ENCODE measurements around the gene DECR2.

DECR2 gene, protein sequence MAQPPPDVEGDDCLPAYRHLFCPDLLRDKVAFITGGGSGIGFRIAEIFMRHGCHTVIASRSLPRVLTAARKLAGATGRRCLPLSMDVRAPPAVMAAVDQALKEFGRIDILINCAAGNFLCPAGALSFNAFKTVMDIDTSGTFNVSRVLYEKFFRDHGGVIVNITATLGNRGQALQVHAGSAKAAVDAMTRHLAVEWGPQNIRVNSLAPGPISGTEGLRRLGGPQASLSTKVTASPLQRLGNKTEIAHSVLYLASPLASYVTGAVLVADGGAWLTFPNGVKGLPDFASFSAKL

GRCh38 chr16:401468-402348 lies at the start of gene DECR2:
Gene DECR2 (plus strand): TSS chr16:401885. CDS start chr16:401964, 79 bp downstream.
- Mint-ChIP-seq H3K4me1 (peaks cover 15% of the 10 kb centered on the region), H3K4me3 (peak within 1 kb of the TSS; percentile 82), H3K27ac (ENCODE audit: low read depth) (peak within 1 kb of the TSS; percentile 88), H3K27me3 (no peaks in the 10 kb centered on the region), H3K36me3 (ENCODE audit: insufficient read depth) (peaks cover 8% of the 10 kb centered on the region), H3K9me3 (no peaks in the 10 kb centered on the region)
- ATAC-seq (replicated peaks; ENCODE audit: extremely low read depth, poor library complexity, severe bottlenecking): peak; percentile 74
- peak; percentile 89 to 91 for DNase-seq (ENCODE audit: low spot score in 2 of 2)

- Mint-ChIP-seq H3K9me3 (no peaks in the 10 kb centered on the region), H3K27me3 (no peaks in the 10 kb centered on the region), H3K36me3 (ENCODE audit: insufficient read depth) (peaks cover 23% of the 10 kb centered on the region), H3K4me1 (peaks cover 33% of the 10 kb centered on the region), H3K27ac (ENCODE audit: low read depth) (peak within 1 kb of the TSS; percentile 88), H3K4me3 (peak within 1 kb of the TSS; percentile 80)
- ATAC-seq (replicated peaks; ENCODE audit: extremely low read depth, poor library complexity, severe bottlenecking): peak; percentile 72
- DNase-seq (ENCODE audit: low spot score in 2 of 2): peak; percentile 94 to 97
Measured at GRCh38 chr16:352547-353403, 48.9 kb upstream of the DECR2 start, which contains the start of gene AXIN1. Gene AXIN1 (minus strand): TSS chr16:352723. CDS start chr16:347025, 5,698 bp downstream.

- H3K36me3 Mint-ChIP-seq (ENCODE audit: insufficient read depth): peaks cover 23% of the 10 kb centered on the region
- no peak for ATAC-seq (replicated peaks; ENCODE audit: extremely low read depth, poor library complexity, severe bottlenecking)
- peak overlapping the region; percentile 88 for H3K27ac Mint-ChIP-seq (ENCODE audit: low read depth)
- no peaks in the 10 kb centered on the region for H3K27me3 Mint-ChIP-seq
- H3K4me1 Mint-ChIP-seq: peaks cover 25% of the 10 kb centered on the region
- peak overlapping the region; percentile 78 for H3K4me3 Mint-ChIP-seq
- H3K9me3 Mint-ChIP-seq: no peaks in the 10 kb centered on the region
- no peak for DNase-seq (ENCODE audit: low spot score in 2 of 2)
Measured at GRCh38 chr16:353404-354290, 48.0 kb upstream of the DECR2 start.

GRCh38 chr16:354291-354881 lies 47.3 kb upstream of the DECR2 start:
- Mint-ChIP-seq H3K27ac (ENCODE audit: low read depth) (peak overlapping the region; percentile 88), H3K36me3 (ENCODE audit: insufficient read depth) (peaks cover 23% of the 10 kb centered on the region), H3K4me3 (peak overlapping the region; percentile 78), H3K4me1 (peaks cover 25% of the 10 kb centered on the region), H3K27me3 (no peaks in the 10 kb centered on the region), H3K9me3 (no peaks in the 10 kb centered on the region)
- ATAC-seq (replicated peaks; ENCODE audit: extremely low read depth, poor library complexity, severe bottlenecking) (no peak), DNase-seq (ENCODE audit: low spot score in 2 of 2) (no peak)

DNA sequence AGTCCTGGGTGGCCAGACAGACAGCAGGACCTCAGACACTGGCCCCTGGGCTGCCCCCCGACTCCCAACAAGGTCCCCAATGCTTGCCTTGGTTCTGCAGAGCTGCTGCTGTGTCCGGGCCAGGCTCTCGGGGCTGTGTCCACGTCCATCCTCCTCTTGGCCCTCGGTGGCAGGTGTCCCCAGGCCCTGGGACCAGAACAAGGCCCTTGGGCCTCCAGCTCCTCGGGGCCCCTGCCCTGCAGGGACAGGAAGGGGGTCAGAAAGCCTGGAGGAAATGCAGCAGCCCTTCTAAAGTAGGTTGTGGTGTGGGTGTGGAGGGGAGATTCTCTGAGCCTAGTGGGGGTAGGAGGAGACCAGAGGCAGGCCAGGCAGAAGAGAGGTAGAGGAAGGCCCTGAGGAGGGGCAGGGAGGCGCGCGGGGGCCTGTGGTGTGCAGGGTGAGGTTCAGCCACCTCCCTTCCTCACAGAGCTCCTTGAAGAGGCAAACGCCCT lies 46.7 kb upstream of the DECR2 start:
- DNase-seq (ENCODE audit: low spot score in 2 of 2): peak in 1 of 2 donors; percentile 52
- peak; percentile 64 for ATAC-seq (replicated peaks; ENCODE audit: extremely low read depth, poor library complexity, severe bottlenecking)
- peak overlapping the region; percentile 88 for H3K27ac Mint-ChIP-seq (ENCODE audit: low read depth)

DNA sequence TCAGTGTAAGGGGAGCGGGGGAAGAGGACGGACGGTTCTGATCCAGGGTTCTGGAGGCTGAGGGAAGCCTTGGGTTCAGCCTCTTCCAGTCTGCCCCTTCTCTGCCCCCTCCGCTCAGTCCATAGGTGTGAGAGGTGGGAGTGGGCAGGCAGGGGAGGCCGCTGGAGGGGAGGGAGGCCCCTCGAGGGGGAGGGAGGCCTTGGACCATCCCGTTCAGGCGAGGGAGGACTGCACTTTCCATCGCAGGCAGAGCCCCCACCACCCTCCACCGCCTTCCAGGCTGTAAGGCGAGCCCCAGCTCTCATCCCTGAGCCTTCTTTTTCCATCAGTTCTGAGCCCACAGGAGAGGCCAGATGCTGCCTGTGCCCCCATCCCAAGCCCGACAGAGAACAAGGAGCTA lies 44.9 kb upstream of the DECR2 start:
- ATAC-seq (replicated peaks; ENCODE audit: extremely low read depth, poor library complexity, severe bottlenecking) (no peak), DNase-seq (ENCODE audit: low spot score in 2 of 2) (no peak)
- Mint-ChIP-seq H3K27ac (ENCODE audit: low read depth) (no peak overlapping the region), H3K9me3 (no peaks in the 10 kb centered on the region), H3K27me3 (no peaks in the 10 kb centered on the region), H3K36me3 (ENCODE audit: insufficient read depth) (peaks cover 13% of the 10 kb centered on the region), H3K4me3 (no peak overlapping the region), H3K4me1 (peaks cover 19% of the 10 kb centered on the region)

More for the DNA sequence above, 46.7 kb upstream of the DECR2 start:
- Mint-ChIP-seq H3K4me1 (peaks cover 25% of the 10 kb centered on the region), H3K27me3 (no peaks in the 10 kb centered on the region), H3K4me3 (peak overlapping the region; percentile 78), H3K9me3 (no peaks in the 10 kb centered on the region), H3K36me3 (ENCODE audit: insufficient read depth) (peaks cover 23% of the 10 kb centered on the region)

DNA sequence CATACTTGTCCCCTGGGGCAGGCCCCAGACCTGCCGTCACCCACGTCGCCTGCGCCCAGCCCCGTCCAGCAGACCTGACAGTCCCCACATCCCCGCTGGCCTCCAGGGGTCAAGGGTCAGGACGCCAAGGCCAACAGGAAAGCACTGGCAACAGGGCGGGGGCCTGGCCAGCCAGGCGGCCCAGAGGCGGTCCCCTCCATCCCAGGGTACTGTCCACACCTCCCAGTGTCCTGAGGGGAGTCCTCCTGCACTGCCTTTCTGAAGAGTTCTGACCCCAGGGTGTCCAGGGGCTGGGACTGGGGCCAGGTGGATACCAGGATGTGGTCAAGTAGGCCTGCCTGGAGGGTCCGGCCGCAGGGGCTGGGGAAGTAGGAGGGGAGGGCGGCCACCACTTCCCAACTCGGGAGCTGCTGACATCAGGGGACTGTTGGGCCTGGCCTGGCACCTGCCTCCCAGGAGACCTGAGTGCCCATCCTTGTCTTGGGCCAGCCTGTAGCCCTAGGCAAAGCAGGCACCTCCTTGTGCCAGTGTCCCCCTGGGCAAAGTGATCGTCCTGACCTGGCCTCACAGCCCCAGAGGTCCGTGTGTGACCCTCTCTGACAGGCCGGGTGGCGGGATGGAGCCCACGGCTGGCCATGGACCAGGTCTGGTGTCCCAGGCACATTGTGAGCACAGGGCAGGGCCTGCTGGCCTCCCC lies 42.5 kb upstream of the DECR2 start:
- no peak for ATAC-seq (replicated peaks; ENCODE audit: extremely low read depth, poor library complexity, severe bottlenecking)
- H3K27me3 Mint-ChIP-seq: no peaks in the 10 kb centered on the region
- no peak overlapping the region for H3K4me3 Mint-ChIP-seq
- no peak for DNase-seq (ENCODE audit: low spot score in 2 of 2)
- no peaks in the 10 kb centered on the region for H3K9me3 Mint-ChIP-seq
- H3K4me1 Mint-ChIP-seq: peaks cover 18% of the 10 kb centered on the region
- no peak overlapping the region for H3K27ac Mint-ChIP-seq (ENCODE audit: low read depth)
- peaks cover 7% of the 10 kb centered on the region for H3K36me3 Mint-ChIP-seq (ENCODE audit: insufficient read depth)

- Mint-ChIP-seq H3K36me3 (ENCODE audit: insufficient read depth) (peaks cover 4% of the 10 kb centered on the region), H3K4me1 (peaks cover 11% of the 10 kb centered on the region), H3K4me3 (no peak overlapping the region), H3K9me3 (no peaks in the 10 kb centered on the region), H3K27me3 (no peaks in the 10 kb centered on the region), H3K27ac (ENCODE audit: low read depth) (no peak overlapping the region)
- DNase-seq (ENCODE audit: low spot score in 2 of 2) (no peak), ATAC-seq (replicated peaks; ENCODE audit: extremely low read depth, poor library complexity, severe bottlenecking) (no peak)
Measured at GRCh38 chr16:359871-360697, 41.6 kb upstream of the DECR2 start.

DNA sequence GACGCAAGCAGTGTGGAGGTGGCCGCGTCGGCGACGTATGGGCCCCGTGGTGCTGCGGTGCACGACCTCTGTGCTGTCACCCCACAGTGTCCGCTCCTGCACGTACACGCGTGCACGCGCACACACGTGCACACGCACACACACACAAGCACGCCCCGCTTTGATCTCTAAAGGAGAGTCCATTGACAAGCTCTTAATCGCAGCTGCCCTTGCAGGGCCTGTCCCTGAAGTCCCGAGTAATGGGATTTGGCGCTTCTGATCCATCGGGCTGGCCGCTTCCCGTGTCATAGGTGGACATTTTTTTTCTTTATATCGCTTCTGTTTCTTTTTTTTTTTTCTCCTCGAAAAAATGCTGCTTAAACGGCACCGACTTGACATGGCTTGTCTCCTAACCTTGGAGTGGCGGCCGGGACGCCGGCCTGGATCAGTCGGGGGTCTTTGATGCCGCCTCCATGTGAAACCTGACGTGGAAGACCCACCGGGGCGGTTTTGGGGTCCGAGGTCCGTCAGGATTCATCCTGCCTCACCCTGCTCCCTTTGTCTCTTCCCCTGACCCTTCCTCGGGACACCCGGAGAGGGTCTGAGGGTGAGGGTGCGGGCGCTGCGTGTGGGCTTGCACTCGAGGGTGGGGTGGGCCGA lies 40.9 kb upstream of the DECR2 start:
- Mint-ChIP-seq H3K27ac (ENCODE audit: low read depth) (no peak overlapping the region), H3K9me3 (no peaks in the 10 kb centered on the region), H3K4me1 (peaks cover 6% of the 10 kb centered on the region), H3K36me3 (ENCODE audit: insufficient read depth) (peaks cover 2% of the 10 kb centered on the region), H3K4me3 (no peak overlapping the region), H3K27me3 (no peaks in the 10 kb centered on the region)
- no peak for ATAC-seq (replicated peaks; ENCODE audit: extremely low read depth, poor library complexity, severe bottlenecking)
- DNase-seq (ENCODE audit: low spot score in 2 of 2): no peak

DNA sequence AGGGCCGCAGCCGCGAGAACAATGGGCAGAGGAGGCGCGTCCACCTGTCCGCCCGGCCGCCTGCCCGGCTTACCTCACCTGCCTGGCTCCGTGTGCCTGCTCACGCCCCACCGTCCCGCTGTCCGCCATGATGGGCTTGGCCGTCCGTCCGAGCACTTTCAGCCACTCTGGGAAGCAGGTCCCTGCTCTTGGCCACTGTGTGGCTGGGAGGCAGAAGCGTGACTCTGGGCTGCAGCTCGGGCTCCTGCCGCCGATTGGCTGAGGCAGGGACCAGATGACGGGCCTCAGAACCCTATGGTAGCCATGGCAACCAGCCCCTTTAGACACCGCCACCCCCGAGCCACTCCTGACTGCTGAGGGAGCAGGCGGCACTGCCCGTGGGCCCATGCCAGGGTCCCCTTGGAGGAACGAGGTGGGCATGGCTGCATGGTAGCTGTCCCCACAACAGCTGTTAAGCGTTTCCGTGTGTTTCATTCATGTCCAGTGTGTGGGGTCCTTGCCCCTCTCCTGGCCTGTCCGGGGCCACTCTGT lies 40.3 kb upstream of the DECR2 start:
- DNase-seq (ENCODE audit: low spot score in 2 of 2) (no peak), ATAC-seq (replicated peaks; ENCODE audit: extremely low read depth, poor library complexity, severe bottlenecking) (no peak)
- H3K27me3 Mint-ChIP-seq: no peaks in the 10 kb centered on the region
- H3K36me3 Mint-ChIP-seq (ENCODE audit: insufficient read depth): peaks cover 2% of the 10 kb centered on the region
- no peak overlapping the region for H3K27ac Mint-ChIP-seq (ENCODE audit: low read depth)
- H3K4me1 Mint-ChIP-seq: peaks cover 6% of the 10 kb centered on the region
- no peak overlapping the region for H3K4me3 Mint-ChIP-seq
- no peaks in the 10 kb centered on the region for H3K9me3 Mint-ChIP-seq
